ENCODE results near the gene FBXL17.

The FBXL17 gene

GRCh38 chr5:108312258-108312657 is 69.6 kb downstream of the FBXL17 start:
- no peak overlapping the region for H3K4me3 ChIP-seq (ENCODE audit: low read depth, low read length)
- TF ChIP-seq CTCF (IDR thresholded peaks at IDR 0.05; ENCODE audit: low read depth, low read length): no peak

DNA sequence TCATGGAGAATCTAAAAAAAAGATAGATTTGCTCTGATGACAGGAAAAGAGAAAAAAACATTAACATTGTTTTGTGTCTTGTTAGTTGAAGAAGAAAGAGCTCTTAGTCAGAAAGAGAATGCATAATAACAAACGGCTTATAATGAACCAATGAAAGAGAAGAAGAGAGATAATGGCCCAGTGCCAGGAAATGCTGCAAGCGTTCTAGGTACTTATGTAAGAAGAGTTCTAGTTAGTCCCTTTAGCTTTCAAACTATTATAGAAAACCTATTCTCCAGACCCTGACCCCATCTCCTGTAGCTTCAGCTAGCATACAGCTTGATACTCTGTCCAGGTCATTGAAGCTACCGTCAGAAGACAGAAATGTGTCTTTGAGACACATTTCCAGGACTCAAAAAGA is 70.2 kb downstream of the FBXL17 start:
- no peak overlapping the region for H3K4me3 ChIP-seq (ENCODE audit: low read depth, low read length)
- TF ChIP-seq CTCF (IDR thresholded peaks at IDR 0.05; ENCODE audit: low read depth, low read length): no peak

DNA sequence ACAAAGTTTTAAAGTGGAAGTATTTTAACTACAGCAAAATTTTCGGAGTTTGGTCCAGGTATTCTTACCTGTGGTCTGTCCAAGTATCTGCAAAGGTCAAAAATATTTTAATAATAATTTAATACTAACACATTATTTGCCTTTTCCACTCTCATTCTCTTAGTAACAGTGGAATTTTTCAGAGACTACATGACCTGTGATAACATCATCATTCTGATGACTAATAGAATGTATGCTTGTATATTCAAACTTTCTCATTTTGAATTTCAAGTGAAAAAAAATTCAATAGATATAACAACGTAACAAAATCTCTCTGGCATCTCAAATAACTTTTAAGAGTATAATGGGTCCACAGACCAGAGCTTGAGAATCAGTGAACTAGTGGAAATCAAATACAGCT is 78.3 kb downstream of the FBXL17 start:
- no peak for TF ChIP-seq CTCF (IDR thresholded peaks at IDR 0.05; ENCODE audit: low read depth, low read length)
- no peak overlapping the region for H3K4me3 ChIP-seq (ENCODE audit: low read depth, low read length)

- H3K4me3 ChIP-seq (ENCODE audit: low read depth, low read length): no peak overlapping the region
- TF ChIP-seq CTCF (IDR thresholded peaks at IDR 0.05; ENCODE audit: low read depth, low read length): no peak
Measured at GRCh38 chr5:108303086-108303485, 78.8 kb downstream of the FBXL17 start.

GRCh38 chr5:108297042-108297601 is 84.8 kb downstream of the FBXL17 start:
- no peak overlapping the region for H3K4me3 ChIP-seq (ENCODE audit: low read depth, low read length)
- TF ChIP-seq CTCF (IDR thresholded peaks at IDR 0.05; ENCODE audit: low read depth, low read length): no peak

GRCh38 chr5:108295578-108296368 is 86.1 kb downstream of the FBXL17 start:
- no peak overlapping the region for H3K4me3 ChIP-seq (ENCODE audit: low read depth, low read length)
- no peak for TF ChIP-seq CTCF (IDR thresholded peaks at IDR 0.05; ENCODE audit: low read depth, low read length)

DNA sequence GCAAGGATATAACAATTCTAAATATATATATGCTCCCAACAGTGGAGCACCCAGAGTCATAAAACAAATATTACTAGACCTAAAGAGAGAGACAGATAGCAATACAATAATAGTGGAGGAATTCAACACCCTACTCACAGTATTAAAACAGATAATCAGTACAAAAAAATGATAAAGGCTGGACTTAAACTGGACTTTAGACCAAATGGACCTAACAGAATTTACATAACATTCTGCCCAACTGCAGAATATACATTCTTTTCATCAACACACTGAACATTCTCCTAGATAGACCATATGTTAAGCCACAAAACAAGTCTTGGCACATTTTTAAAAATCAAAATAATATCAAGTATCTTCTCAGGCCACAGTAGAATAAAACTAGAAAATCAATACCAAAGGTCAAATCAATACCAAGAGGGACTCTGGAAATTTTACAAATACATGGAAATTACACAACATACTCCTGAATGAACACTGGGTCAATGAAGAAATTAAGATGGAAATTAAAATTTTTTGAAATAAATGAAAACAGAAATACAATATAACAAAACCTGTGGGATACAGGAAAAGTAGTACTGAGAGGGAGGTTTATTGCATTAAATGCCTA is 100.8 kb downstream of the FBXL17 start:
- no peak for TF ChIP-seq CTCF (IDR thresholded peaks at IDR 0.05; ENCODE audit: low read depth, low read length)

More for the DNA sequence above, 100.8 kb downstream of the FBXL17 start:
- H3K4me3 ChIP-seq (ENCODE audit: low read depth, low read length): no peak overlapping the region

Data from WI38 (cell line).